Tibial nerve (tissue), 3 donors: Measurements from ENCODE around the gene KCNMA1.

Source experiments
- POLR2A ChIP-seq, 2 donors: fragments of 450-650 bp; IDR thresholded peaks; one replicate each; pipeline ENCODE4 v1.6.1; 2017; ENCODE audit warnings: antibody characterized with exemption in 2 of 2, mild to moderate bottlenecking in 2 of 2, moderate library complexity in 2 of 2
- TF ChIP-seq, protein P1 (sequence below), 5 experiments: fragments of 200-600 bp in 3 of 5; fragments of 450-650 bp in 2 of 5; sonication (generic) in 3 of 5; IDR thresholded peaks; one replicate each; pipeline ENCODE4 v1.5.1; 2016 to 2019; ENCODE audit warnings: antibody characterized with exemption in 5 of 5, mild to moderate bottlenecking in 3 of 5, moderate library complexity in 2 of 5

DNA sequence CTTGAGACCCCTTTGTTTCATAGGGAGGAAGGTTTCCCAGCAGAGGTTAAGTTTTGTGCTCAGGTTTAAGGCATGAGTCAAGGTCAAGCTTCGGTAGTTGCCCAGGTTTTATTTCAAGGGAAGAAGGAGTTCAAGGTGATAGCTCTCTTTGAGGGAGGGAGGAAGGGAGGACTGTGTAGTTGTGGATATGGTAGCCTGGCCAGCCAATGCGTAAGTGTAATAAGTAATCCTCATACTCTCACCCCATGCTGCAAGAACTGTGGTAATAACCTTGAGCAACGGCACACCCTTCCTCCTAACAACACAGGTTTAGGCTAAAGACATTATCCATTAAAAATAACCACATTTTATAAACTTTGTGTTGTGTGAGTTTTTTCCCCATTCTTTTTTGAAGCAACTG lies 478.9 kb downstream of the KCNMA1 start:
- TF ChIP-seq POLR2A (IDR thresholded peaks at IDR 0.05): no peak
- TF ChIP-seq, protein P1, sequence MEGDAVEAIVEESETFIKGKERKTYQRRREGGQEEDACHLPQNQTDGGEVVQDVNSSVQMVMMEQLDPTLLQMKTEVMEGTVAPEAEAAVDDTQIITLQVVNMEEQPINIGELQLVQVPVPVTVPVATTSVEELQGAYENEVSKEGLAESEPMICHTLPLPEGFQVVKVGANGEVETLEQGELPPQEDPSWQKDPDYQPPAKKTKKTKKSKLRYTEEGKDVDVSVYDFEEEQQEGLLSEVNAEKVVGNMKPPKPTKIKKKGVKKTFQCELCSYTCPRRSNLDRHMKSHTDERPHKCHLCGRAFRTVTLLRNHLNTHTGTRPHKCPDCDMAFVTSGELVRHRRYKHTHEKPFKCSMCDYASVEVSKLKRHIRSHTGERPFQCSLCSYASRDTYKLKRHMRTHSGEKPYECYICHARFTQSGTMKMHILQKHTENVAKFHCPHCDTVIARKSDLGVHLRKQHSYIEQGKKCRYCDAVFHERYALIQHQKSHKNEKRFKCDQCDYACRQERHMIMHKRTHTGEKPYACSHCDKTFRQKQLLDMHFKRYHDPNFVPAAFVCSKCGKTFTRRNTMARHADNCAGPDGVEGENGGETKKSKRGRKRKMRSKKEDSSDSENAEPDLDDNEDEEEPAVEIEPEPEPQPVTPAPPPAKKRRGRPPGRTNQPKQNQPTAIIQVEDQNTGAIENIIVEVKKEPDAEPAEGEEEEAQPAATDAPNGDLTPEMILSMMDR (IDR thresholded peaks at IDR 0.05): no peak
